ENCODE data around the gene AIFM3.
"Not testable (repeated sequence)": the region's sequence is repeated elsewhere in the genome, so short reads cannot be mapped to it uniquely, and the experiment has no call there.

The AIFM3 gene, protein sequence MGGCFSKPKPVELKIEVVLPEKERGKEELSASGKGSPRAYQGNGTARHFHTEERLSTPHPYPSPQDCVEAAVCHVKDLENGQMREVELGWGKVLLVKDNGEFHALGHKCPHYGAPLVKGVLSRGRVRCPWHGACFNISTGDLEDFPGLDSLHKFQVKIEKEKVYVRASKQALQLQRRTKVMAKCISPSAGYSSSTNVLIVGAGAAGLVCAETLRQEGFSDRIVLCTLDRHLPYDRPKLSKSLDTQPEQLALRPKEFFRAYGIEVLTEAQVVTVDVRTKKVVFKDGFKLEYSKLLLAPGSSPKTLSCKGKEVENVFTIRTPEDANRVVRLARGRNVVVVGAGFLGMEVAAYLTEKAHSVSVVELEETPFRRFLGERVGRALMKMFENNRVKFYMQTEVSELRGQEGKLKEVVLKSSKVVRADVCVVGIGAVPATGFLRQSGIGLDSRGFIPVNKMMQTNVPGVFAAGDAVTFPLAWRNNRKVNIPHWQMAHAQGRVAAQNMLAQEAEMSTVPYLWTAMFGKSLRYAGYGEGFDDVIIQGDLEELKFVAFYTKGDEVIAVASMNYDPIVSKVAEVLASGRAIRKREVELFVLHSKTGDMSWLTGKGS

DNA sequence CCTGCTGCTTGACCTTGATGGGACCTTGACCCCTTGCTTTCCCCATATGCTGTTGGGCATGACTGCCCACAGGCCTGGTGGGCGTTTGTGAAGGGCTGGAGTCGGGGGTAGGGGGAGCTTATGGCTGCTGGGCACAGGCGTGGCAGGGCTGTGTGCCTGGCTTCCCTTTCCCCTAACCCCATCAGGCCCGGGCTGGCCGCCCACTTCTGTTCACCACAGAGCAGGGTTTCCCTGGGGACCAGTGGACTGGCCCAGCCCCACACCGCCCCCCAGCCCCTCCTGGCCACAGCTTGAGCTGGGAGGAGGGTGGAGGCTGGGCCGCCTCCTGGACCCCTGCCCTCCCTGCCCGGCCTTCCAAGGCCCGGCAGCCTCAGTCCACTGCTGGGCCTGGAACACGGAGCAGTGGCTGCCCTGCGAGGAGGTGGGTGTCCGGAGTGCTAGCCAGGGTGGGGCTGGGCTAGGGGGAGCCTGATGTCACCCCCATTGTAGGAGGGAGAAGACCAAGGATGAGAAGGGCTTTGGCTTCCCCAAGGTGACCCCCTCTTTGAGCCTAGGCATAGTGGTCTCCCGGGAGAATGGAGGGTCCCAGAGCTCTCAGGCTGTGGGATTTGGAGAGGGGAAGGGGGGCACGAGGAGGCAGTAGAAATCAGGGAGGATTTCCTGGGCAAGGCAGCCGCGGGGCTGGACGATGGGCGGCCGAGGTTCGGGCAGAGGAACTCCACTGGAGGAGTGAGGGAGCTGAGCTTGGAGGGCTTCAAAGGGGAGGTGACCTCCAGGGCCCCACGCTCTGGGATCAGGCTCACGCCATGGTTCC is at the start of gene AIFM3:
TSS of gene AIFM3 (plus strand) at position 373 of the 814 bp plus-strand sequence. CDS start 690 bp downstream, outside the sequence.
- no peak for DNase-seq (ENCODE audit: low read depth in 2 of 2)

DNA sequence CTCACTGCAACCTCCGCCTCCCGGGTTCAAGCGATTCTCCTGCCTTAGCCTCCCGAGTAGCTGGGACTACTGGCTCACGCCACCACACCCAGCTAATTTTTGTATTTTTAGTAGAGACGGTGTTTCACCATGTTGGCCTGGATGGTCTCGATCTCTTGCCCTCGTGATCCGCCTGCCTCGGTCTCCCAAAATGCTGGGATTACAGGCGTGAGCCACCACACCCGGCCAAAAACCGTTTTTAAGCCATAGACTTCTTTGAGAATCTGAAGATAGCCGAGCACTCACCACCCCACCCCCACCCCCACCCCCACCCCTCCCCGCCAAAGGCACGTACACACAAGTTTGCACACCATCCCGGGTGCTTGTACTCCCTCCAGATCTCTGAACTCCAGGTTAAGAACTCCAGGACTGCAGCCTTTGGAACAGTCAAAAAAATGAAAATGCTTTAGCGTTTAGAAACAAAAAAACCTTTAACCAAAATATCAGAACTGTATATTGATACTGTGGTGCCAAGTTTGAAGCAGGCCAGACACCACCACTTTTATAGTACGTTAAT is 48.3 kb upstream of the AIFM3 start:
- no peak for DNase-seq (ENCODE audit: low read depth in 2 of 2)

GRCh38 chr22:20919718-20920117 is 47.3 kb upstream of the AIFM3 start:
- DNase-seq (ENCODE audit: low read depth in 2 of 2) = no peak

DNA sequence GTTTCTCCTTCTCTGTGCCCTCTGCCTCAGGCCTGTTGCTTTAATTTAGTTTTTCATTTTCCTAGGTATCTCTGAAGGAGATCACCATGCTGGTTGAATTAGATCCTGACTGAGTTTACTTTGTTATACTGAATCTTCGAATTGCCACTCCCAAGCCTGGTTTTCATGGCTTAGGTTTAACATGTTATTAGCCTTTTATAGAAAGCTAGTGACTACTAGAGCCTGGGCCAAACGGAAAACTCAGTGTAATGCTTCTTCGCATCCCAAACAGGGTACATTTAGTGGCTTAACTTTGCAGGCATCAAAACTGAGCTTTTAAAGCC is 46.2 kb upstream of the AIFM3 start:
- no peak for DNase-seq (ENCODE audit: low read depth in 2 of 2)

DNA sequence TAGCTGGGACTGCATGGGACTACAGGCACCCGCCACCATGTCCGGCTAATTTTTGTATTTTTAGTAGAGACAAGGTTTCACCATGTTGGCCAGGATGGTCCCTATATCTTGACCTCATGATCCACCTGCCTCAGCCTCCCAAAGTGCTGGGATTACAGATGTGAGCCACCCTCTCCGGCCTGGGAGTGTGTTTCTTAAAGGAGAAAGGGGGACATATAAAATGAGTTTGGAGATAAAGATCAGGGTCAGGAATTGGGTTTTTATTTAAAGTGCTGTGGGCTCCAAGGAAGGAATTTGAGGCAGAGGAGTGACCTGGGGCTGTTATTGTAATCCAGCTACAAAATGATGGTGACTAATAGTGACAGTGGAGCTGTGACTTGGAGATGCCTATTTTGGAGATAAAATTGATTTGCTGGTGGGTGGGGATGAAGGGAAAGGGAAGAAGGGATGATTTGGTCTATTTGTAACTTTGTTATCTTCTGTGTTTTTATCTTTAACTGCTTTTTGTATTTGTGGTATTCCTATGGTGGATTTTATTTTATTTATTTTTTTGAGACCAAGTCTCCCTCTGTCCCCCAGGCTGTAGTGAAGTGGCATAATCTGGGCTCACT is 44.8 kb upstream of the AIFM3 start:
- no peak for DNase-seq (ENCODE audit: low read depth in 2 of 2)

DNA sequence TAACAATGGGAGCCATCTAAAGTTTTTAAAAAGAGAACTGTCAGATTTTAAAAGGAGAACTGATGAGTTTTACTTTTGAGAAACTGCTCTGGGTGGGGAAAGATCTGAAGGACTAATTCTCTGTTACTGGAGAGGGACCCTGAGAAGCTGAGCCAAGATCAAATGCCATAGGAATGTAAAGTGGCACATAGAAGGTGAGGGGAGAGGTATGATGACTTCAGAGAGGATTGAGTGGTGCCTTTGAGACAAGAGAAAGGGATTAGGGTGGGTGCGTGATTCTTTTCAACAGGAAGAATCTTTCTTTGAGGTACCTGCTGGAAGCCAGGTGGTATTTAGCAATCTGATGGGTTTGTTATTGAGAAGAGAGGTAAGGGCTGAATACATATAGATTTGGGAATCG is 40.8 kb upstream of the AIFM3 start:
- DNase-seq (ENCODE audit: low read depth in 2 of 2) = no peak

GRCh38 chr22:20927940-20928572 is 39.0 kb upstream of the AIFM3 start:
- no peak for DNase-seq (ENCODE audit: low read depth in 2 of 2)

GRCh38 chr22:20928573-20928967 is 38.5 kb upstream of the AIFM3 start:
- no peak for DNase-seq (ENCODE audit: low read depth in 2 of 2)

DNA sequence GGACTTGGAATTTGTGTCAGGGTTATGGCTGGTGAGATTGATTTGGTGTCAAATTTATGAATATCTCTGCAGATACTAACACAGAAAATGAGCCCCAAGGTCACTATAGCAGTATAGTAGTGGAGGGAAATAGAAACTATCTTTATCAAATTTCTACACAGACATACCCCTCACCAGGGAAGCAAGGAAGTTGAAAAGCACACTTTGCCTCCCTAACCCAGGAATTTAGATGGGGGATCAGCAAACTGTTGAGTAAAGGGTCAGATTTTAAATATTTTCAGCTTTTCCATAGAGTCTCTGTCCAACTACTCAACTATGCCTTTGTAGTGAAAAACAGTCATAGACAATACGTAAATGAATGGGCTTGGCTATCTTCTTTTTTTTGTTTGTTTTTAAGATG is 37.1 kb upstream of the AIFM3 start:
- no peak for DNase-seq (ENCODE audit: low read depth in 2 of 2)

DNA sequence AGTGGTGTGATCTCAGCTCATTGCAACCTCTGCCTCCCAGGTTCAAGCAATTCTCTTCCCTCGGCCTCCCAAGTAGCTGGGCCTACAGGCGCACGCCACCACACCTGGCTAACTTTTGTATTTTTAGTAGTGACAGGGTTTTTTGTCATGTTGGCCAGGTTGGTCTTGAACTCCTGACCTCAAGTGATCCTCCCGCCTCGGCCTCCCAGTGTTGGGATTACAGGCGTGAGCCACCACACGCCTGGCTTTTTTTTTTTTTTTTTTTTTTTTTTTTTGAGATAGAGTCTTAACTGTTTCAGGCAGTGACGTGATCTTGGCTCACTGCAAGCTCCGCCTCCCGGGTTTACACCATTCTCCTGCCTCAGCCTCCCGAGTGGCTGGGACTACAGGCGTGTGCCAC is 36.6 kb upstream of the AIFM3 start:
- DNase-seq (ENCODE audit: low read depth in 2 of 2) = not testable (repeated sequence)

DNA sequence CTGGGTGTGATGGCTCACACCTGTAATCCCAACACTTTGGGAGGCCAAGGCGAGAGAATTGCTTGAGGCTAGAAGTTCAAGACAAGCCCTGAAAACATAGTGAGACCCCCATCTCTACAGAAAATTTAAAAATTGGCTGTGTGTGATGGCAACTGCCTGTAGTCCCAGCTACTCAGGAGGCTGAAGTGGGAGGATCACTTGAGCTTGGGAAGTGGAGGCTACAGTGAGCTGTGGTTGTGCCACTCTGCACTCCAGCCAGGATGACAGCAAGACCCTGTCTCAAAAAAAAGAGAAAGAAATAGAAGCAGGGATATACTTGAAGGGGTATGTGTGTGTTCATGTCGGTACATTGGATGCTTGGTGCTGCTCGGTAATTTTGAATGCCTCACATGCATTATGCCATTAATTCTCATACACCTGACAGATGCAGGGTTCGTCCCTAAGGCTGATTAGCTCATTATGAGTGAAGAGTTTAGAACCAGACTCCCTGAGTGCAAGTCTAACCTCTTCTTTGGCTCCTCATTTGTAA is 35.9 kb upstream of the AIFM3 start:
- no peak for DNase-seq (ENCODE audit: low read depth in 2 of 2)

DNA sequence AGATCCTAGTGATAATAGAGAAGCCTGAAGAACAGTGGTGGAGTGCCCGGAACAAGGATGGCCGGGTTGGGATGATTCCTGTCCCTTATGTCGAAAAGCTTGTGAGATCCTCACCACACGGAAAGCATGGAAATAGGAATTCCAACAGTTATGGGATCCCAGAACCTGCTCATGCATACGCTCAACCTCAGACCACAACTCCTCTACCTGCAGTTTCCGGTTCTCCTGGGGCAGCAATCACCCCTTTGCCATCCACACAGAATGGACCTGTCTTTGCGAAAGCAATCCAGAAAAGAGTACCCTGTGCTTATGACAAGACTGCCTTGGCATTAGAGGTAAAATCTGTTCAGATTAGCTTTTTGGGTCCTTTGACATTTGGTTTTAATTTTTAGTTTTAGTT is 33.1 kb upstream of the AIFM3 start:
- no peak for DNase-seq (ENCODE audit: low read depth in 2 of 2)

DNA sequence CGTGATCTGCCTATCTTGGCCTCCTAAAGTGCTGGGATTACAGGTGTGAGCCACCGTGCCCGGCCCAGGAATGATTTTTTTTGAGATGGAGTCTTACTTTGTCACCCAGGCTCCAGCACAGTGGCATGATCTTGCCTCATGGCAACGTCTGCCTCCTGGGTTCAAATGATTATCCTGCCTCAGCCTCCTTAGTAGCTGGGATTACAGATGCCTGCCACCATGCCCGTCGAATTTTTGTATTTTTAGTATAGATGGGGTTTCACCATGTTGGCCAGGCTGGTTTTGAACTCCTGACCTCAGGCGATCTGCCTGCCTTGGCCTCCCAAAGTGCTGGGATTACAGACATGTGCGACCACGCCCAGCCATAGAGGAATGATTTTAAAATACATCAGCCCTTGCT is 32.0 kb upstream of the AIFM3 start:
- DNase-seq (ENCODE audit: low read depth in 2 of 2) = not testable (repeated sequence)

DNA sequence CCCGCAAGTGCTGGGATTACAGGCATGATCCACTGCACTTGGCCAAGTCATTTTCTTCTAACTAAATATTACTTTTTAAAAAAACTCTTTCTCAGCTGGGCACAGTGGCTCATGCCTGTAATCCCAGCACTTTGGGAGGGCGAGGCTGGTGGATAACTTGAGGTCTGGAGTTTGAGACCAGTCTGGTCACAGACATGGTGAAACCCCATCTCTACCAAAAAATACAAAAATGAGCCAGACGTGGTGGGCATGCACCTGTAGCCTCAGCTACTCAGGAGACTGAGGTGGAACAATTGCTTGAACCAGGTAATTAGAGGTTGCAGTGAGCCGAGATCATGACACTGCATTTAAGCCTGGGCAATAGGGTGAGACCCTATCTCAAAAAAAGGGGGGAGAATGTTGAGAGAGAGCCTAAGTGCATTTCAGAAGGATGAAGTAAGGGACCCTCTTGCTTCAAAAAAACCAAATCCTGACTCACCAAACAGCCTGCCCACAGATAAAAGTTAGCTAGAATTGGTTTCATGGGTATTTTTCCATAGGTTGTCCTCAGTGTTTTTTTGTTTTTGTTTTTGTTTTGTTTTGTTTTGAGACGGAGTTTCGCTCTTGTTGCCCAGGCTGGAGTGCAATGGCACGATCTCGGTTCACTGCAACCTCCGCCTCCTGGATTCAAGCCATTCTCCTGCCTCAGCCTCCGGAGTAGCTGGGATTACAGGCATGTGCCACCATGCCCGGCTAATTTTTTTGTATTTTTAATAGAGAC is 31.1 kb upstream of the AIFM3 start:
- DNase-seq (ENCODE audit: low read depth in 2 of 2) = not testable (repeated sequence)

DNA sequence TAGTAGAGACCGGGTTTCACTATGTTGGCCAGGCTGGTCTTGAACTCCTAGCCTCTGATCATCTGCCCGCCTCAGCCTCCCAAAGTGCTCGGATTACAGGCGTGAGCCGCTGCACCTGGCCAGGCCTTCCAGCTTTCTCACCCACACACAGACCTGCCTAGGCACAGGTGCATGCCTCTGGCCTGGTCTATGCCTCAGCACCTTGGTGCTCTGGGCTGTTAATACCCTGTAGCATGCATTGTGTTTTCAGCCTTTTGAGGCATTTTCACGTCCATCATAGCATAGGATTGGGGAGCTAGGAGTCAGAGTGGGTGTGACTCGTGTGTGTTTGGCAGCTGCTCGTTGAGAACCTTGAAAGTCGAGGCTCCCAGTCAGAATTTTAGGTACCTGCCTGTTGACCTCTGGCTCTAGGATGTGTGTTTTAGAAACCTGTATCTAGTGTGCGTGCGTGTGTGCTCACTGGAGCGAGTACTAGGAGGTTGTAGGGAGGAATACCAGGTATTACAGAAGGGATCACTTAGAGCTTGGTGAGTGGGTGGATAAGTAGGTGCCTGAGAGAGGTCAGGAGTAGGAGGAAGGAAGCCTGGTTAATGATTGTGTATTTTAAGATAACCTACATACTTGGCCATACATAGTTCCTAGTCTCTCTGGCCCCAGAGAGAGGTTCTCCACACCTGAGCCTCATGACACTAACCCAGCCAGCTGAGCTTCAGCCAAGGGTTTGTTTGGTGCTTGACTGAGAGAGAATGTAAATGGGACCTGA is 29.8 kb upstream of the AIFM3 start:
- no peak for DNase-seq (ENCODE audit: low read depth in 2 of 2)

GRCh38 chr22:20937794-20938671 is 29.0 kb upstream of the AIFM3 start:
- DNase-seq (ENCODE audit: low read depth in 2 of 2) = no peak

DNA sequence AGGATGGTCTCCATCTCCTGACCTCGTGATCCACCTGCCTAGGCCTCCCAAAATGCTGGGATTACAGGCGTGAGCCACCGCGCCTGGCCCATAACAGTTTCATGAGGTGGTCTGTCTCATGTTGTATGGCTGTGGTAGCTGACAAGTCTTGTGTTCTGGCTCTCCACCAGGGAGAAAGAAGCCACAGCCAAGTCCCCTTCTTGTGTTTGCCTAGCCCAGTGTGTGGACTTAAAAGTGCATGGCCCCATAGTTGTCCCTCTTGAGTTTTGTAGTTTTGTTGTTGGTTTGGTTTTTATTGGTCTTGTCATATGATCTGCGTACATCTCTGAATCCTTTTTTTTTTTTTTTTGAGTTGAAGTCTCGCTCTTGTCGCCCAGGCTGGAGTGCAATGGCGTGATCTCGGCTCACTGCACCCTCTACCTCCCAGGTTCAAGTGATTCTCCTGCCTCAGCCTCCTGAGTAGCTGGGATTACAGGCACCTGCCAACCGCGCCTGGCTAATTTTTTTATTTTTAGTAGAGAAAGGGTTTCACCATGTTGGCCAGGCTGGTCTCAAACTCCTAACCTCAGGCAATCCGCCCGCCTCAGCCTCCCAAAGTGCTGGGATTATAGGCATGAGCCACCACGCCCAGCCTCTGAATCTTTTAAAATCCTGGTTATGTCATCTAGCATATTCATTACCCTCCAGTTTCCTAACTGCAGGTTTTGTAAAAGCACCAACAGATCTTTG is 27.4 kb upstream of the AIFM3 start:
- DNase-seq (ENCODE audit: low read depth in 2 of 2) = not testable (repeated sequence)

DNA sequence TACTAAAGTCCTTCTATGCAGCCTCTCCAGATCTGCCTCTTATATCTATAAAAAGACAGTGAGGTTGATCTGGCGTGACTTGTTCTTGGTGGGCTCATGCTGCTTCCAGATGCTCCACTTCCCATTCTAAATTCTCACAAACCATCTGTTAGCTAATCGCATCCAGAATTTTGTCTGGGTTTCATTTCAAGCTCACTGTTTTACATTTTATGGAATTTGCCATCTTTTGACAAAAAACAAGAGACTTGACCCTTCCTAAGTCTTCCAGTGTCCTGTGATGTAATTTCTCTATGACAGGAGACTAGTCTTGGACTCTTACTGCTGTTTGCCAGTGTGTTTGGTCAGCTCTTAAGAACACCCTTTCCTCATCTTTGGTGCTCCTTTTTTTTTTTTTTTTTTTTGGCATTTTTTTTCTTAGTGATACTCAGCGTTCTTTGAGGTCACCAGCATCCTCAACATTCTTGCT is 26.8 kb upstream of the AIFM3 start:
- DNase-seq (ENCODE audit: low read depth in 2 of 2) = no peak
